Omental fat pad (tissue), 4 donors: ENCODE data around the gene CSTA. TPM values are rescaled to one million over a fixed set of nuclear protein-coding genes. Genes with fewer than 3 reads are reported as not detected.

Experiments
- ATAC-seq: fragments of 150-250 bp; one replicate; pipeline ENCODE4 v1.9.1; 2016; ENCODE audit warnings: mild to moderate bottlenecking, moderate library complexity; ENCODE audit not compliant: low FRiP score
- DNase-seq: peaks from one replicate; pipeline ENCODE4 v3.0.0-alpha.2; 2019; ENCODE audit warnings: low spot score
- total RNA-seq, 4 donors: library from RNA; depleted of rRNA; stranded (reverse); fragments of >200 nt; gene quantifications; one replicate each; pipeline ENCODE4 v1.1.0, GENCODE V29; 2016
- TF ChIP-seq, protein P1 (sequence below), 3 donors: fragments of 450-650 bp; IDR thresholded peaks; one replicate each; pipeline ENCODE4 v1.5.1; 2016 to 2017; ENCODE audit warnings: antibody characterized with exemption in 3 of 3, mild to moderate bottlenecking in 3 of 3, moderate library complexity in 2 of 3

CSTA gene
- total RNA-seq, 4 donors from 2014 or later: 2.7 to 9.1 (median 6.3) TPM

GRCh38 chr3:122298239-122298638 lies 26.8 kb upstream of the CSTA start:
- TF ChIP-seq, protein P1, sequence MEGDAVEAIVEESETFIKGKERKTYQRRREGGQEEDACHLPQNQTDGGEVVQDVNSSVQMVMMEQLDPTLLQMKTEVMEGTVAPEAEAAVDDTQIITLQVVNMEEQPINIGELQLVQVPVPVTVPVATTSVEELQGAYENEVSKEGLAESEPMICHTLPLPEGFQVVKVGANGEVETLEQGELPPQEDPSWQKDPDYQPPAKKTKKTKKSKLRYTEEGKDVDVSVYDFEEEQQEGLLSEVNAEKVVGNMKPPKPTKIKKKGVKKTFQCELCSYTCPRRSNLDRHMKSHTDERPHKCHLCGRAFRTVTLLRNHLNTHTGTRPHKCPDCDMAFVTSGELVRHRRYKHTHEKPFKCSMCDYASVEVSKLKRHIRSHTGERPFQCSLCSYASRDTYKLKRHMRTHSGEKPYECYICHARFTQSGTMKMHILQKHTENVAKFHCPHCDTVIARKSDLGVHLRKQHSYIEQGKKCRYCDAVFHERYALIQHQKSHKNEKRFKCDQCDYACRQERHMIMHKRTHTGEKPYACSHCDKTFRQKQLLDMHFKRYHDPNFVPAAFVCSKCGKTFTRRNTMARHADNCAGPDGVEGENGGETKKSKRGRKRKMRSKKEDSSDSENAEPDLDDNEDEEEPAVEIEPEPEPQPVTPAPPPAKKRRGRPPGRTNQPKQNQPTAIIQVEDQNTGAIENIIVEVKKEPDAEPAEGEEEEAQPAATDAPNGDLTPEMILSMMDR (IDR thresholded peaks at IDR 0.05): no peak
- ATAC-seq (no peak), DNase-seq (no peak)

GRCh38 chr3:122299215-122299614 lies 25.8 kb upstream of the CSTA start:
- no peak for ATAC-seq
- DNase-seq: no peak
- TF ChIP-seq, protein P1 (IDR thresholded peaks at IDR 0.05): no peak

GRCh38 chr3:122299872-122300460 lies 25.1 kb upstream of the CSTA start:
- TF ChIP-seq, protein P1 (IDR thresholded peaks at IDR 0.05): no peak
- no peak for ATAC-seq
- no peak for DNase-seq

GRCh38 chr3:122301063-122301462 lies 24.0 kb upstream of the CSTA start:
- no peak for DNase-seq
- TF ChIP-seq, protein P1 (IDR thresholded peaks at IDR 0.05): no peak
- ATAC-seq: no peak

DNA sequence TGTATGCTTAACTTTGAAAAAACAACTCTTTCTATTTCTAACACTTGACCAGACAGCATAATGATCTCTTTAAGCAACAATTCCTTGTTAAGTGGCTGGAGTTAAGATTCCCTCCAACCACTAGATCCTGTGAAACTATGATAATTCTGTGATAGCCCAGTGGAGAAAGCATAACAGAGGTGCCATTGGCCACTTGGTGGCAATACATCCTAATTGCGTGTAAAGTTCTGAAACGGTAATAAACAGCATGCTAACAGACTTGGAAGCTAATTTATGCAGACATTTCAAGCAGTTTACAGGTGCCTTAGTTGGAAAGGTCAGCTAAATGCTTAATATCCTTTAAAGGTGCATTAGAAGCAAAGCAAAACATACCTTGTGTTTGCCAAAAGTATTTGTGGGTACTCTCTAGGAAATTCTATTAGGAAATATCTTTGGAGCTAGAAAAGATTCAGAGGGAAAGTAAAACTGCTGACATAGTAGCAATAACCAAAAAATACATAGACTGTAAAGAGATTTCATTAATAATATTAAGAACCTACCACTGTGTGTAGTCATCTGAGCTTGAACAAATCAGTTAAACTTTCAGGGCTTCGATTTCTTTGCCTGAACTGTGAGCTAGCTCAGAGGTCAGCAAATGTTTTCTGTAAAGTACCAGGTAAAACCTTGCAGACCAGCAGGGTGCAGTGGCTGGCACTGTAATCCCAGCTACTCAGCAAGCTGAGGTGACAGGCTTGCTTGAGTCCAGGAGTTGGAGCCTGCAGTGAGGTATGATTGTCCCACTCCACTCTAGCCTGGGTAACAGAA lies 19.0 kb upstream of the CSTA start:
- DNase-seq (no peak), ATAC-seq (no peak)
- TF ChIP-seq, protein P1 (IDR thresholded peaks at IDR 0.05): no peak

GRCh38 chr3:122306622-122306953 lies 18.5 kb upstream of the CSTA start:
- ATAC-seq: no peak
- DNase-seq: no peak
- TF ChIP-seq, protein P1 (IDR thresholded peaks at IDR 0.05): no peak
